PC-3 (cell line): ENCODE data around the gene LURAP1L. TPM values are rescaled to one million over a fixed set of nuclear protein-coding genes. Genes with fewer than 3 reads are reported as not detected.

Experiments used
- ATAC-seq: fragments of 200-7000 bp; cut with Tn5 transposase; 2 replicates; pipeline ENCODE4 v1.9.1; 2020; ENCODE audit warnings: mild to moderate bottlenecking, moderate library complexity
- BruUV-seq: library from RNA; stranded (reverse); fragments of 400-500 nt; replicated peaks from 2 replicates; lab custom pipeline; 2021; lab: Mats Ljungman, UMichigan
- CTCF ChIA-PET: fragments of 300-600 bp; sonication (Branson Sonifier 250); formaldehyde crosslinking; loops from one replicate; lab custom pipeline; 2022; ENCODE audit warnings: antibody characterized with exemption; lab: Charles Lee
- POLR2A ChIA-PET: fragments of 300-600 bp; sonication (Branson Sonifier 250); formaldehyde crosslinking; loops from one replicate; lab custom pipeline; 2022; ENCODE audit warnings: antibody characterized with exemption; ENCODE audit not compliant: unreplicated experiment; lab: Charles Lee
- DNase-seq: peaks from one replicate; pipeline ENCODE4 v3.0.0-alpha.2; 2015
- H2AFZ ChIP-seq: fragments of 300-600 bp; sonication (generic); 2 replicates; pipeline ENCODE4 v1.6.0; 2016; ENCODE audit warnings: antibody characterized with exemption, low read length
- H3F3A ChIP-seq: fragments of 300-600 bp; sonication (generic); one replicate; pipeline ENCODE4 v1.6.0; 2017; ENCODE audit warnings: antibody characterized with exemption, low read length, control low read depth, mild to moderate bottlenecking; ENCODE audit not compliant: unreplicated experiment
- H3K27ac ChIP-seq: fragments of 300-600 bp; sonication (generic); 2 replicates; pipeline ENCODE4 v1.5.1; 2016; ENCODE audit warnings: mild to moderate bottlenecking, low read length
- H3K27me3 ChIP-seq: fragments of 300-600 bp; sonication (generic); 2 replicates; pipeline ENCODE4 v1.6.1; 2016; ENCODE audit warnings: low read length, mixed read lengths
- H3K36me3 ChIP-seq: fragments of 300-600 bp; sonication (generic); 2 replicates; pipeline ENCODE4 v1.6.1; 2016; ENCODE audit warnings: low read depth, mixed run types, low read length, mixed read lengths
- H3K4me1 ChIP-seq: fragments of 300-600 bp; sonication (generic); 2 replicates; pipeline ENCODE4 v1.5.1; 2016; ENCODE audit warnings: low read length; ENCODE audit not compliant: insufficient read depth
- H3K4me2 ChIP-seq: fragments of 300-600 bp; sonication (generic); 2 replicates; pipeline ENCODE4 v1.6.0; 2016; ENCODE audit warnings: low read length
- H3K4me3 ChIP-seq: fragments of 300-600 bp; sonication (generic); 2 replicates; pipeline ENCODE4 v1.5.1; 2016; ENCODE audit warnings: mild to moderate bottlenecking, low read length, mixed read lengths
- H3K79me2 ChIP-seq: fragments of 300-600 bp; sonication (generic); 2 replicates; pipeline ENCODE4 v1.6.1; 2017; ENCODE audit warnings: low read length, mixed read lengths
- H3K9ac ChIP-seq: fragments of 300-600 bp; sonication (generic); 2 replicates; pipeline ENCODE4 v1.6.0; 2016; ENCODE audit warnings: mild to moderate bottlenecking, low read length
- H3K9me2 ChIP-seq: fragments of 300-600 bp; sonication (generic); replicated peaks from 2 replicates; pipeline ENCODE4 v1.6.1; 2016; ENCODE audit warnings: mixed run types, low read length, mixed read lengths
- H3K9me3 ChIP-seq: fragments of 300-600 bp; sonication (generic); 2 replicates; pipeline ENCODE4 v1.6.1; 2016; ENCODE audit warnings: low read length, mixed read lengths
- H4K20me1 ChIP-seq: fragments of 300-600 bp; sonication (generic); 2 replicates; pipeline ENCODE4 v1.6.1; 2016; ENCODE audit warnings: low read length, mixed read lengths
- CTCF ChIP-seq: fragments of 300-600 bp; sonication (generic); conservative IDR thresholded peaks from 2 replicates; pipeline ENCODE4 v1.5.1; 2017; ENCODE audit warnings: antibody characterized with exemption, low read depth, mild to moderate bottlenecking, low read length
- EZH2 ChIP-seq: fragments of 300-600 bp; sonication (generic); IDR thresholded peaks from one replicate; pipeline ENCODE4 v1.6.1; 2017; ENCODE audit warnings: antibody characterized with exemption, mild to moderate bottlenecking, low read length; ENCODE audit not compliant: unreplicated experiment
- EZH2phosphoT487 ChIP-seq: fragments of 300-600 bp; sonication (generic); IDR thresholded peaks from 2 replicates; pipeline ENCODE4 v1.6.1; 2018; ENCODE audit warnings: mild to moderate bottlenecking, antibody characterized with exemption, low read length, borderline replicate concordance
- intact Hi-C: fragments of 100-400 bp; cut with micrococcal nuclease; formaldehyde crosslinking; loops from 2 replicates; pipeline ENCODE4 v1.9.0; 2023
- total RNA-seq: library from RNA; depleted of rRNA; stranded (reverse); fragments of >200 nt; gene quantifications from 2 replicates; pipeline ENCODE4 v1.2.3, GENCODE V29; 2014

Gene LURAP1L
- total RNA-seq, 1 experiment from 2014 or later: 16.4 TPM

- H4K20me1 ChIP-seq: no peaks in the 10 kb centered on the region
- H3K27ac ChIP-seq: no peak overlapping the region
- ChIA-PET POLR2A (interaction anchor here (0.7 kb wide), 1 partner anchor 78 kb away, joined by 5 read pairs; no protein-coding TSS in a partner anchor), CTCF (no interaction called here)
- DNase-seq (no peak), ATAC-seq (no peak)
- H3K9ac ChIP-seq: no peak overlapping the region
- H3K79me2 ChIP-seq: peaks cover 63% of the 10 kb centered on the region
- TF ChIP-seq EZH2: no peak
- no peak for TF ChIP-seq CTCF
- no peak for TF ChIP-seq EZH2phosphoT487
- no peak overlapping the region for H3K4me3 ChIP-seq
- peaks cover 20% of the 10 kb centered on the region for H3F3A ChIP-seq
- peaks cover 11% of the 10 kb centered on the region for H3K9me3 ChIP-seq
- H3K9me2 ChIP-seq: no peaks in the 10 kb centered on the region
- no peak overlapping the region for H3K4me2 ChIP-seq
- H2AFZ ChIP-seq: no peak overlapping the region
- H3K4me1 ChIP-seq: peaks cover 46% of the 10 kb centered on the region
- intact Hi-C loops: loop anchor here (5.0 kb wide), 1 partner anchor 81 kb away; no protein-coding TSS in a partner anchor
- BruUV-seq: no TSS peak
- H3K36me3 ChIP-seq: peaks cover 12% of the 10 kb centered on the region; the same call in 1 of the 2 replicates
- no peaks in the 10 kb centered on the region for H3K27me3 ChIP-seq
Measured at GRCh38 chr9:12781226-12781733, 6.5 kb downstream of the LURAP1L start.

GRCh38 chr9:12783767-12784460 is 9.1 kb downstream of the LURAP1L start:
- H3K4me1 ChIP-seq: peaks cover 34% of the 10 kb centered on the region
- intact Hi-C loops: loop anchor here (1.0 to 5.0 kb wide), 3 partner anchors 30 to 101 kb away; no protein-coding TSS in a partner anchor
- peaks cover 11% of the 10 kb centered on the region for H3K9me3 ChIP-seq
- H3K27me3 ChIP-seq: no peaks in the 10 kb centered on the region
- ATAC-seq (no peak), DNase-seq (no peak)
- H3K36me3 ChIP-seq: peaks cover 12% of the 10 kb centered on the region; the same call in 1 of the 2 replicates
- peaks cover 50% of the 10 kb centered on the region for H3K79me2 ChIP-seq
- no peaks in the 10 kb centered on the region for H3K9me2 ChIP-seq
- H3K9ac ChIP-seq: peak overlapping the region; percentile 78
- ChIA-PET CTCF (interaction anchor here (0.7 kb wide), 1 partner anchor 30 kb away, joined by 3 read pairs; no protein-coding TSS in a partner anchor), POLR2A (interaction anchor here (0.6 to 0.7 kb wide), 3 partner anchors 9 to 34 kb away, joined by 3 to 14 read pairs (median 5); partner anchors contain the start of gene LURAP1L)
- H3K4me3 ChIP-seq: peak overlapping the region; percentile 51; the same call in 1 of the 2 replicates
- peak overlapping the region; percentile 79 for H3K4me2 ChIP-seq
- H3F3A ChIP-seq: peaks cover 14% of the 10 kb centered on the region
- TF ChIP-seq EZH2phosphoT487 (no peak), EZH2 (no peak), CTCF (no peak)
- TSS peak; percentile 75 for BruUV-seq
- no peak overlapping the region for H2AFZ ChIP-seq
- H3K27ac ChIP-seq: peak overlapping the region; percentile 100
- no peaks in the 10 kb centered on the region for H4K20me1 ChIP-seq
